ENCODE measurements around the gene ARHGEF10L.

DNA sequence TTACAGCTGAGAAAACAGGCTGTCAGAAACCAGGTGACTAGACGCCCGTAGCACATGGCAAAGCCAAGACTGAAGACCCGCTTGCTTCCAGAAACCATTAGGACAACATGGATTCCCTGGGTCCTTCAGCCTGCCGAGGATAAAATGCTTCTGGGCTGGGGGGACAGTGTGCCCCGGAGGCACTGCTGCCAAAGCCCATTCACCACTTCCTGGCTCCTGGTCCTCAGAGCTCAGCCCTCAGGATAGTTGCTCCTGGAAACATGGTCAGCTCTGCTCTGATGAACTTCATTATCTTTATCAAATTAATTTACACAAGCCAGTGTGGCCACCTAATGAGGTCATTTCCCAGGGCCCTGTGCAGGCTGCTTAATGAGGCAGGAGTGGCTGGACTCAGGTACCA, 174.5 kb downstream of the ARHGEF10L start:
- TF ChIP-seq POLR2A (IDR thresholded peaks at IDR 0.05), result no peak
- TF ChIP-seq, protein P1, sequence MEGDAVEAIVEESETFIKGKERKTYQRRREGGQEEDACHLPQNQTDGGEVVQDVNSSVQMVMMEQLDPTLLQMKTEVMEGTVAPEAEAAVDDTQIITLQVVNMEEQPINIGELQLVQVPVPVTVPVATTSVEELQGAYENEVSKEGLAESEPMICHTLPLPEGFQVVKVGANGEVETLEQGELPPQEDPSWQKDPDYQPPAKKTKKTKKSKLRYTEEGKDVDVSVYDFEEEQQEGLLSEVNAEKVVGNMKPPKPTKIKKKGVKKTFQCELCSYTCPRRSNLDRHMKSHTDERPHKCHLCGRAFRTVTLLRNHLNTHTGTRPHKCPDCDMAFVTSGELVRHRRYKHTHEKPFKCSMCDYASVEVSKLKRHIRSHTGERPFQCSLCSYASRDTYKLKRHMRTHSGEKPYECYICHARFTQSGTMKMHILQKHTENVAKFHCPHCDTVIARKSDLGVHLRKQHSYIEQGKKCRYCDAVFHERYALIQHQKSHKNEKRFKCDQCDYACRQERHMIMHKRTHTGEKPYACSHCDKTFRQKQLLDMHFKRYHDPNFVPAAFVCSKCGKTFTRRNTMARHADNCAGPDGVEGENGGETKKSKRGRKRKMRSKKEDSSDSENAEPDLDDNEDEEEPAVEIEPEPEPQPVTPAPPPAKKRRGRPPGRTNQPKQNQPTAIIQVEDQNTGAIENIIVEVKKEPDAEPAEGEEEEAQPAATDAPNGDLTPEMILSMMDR (IDR thresholded peaks at IDR 0.05), result no peak
